HepG2 (cell line): ENCODE results near the gene AGPAT2. TPM values are rescaled to one million over a fixed set of nuclear protein-coding genes. Genes with fewer than 3 reads are reported as not detected.

Experiments used
- ARID4A ChIP-seq: sonication (generic); formaldehyde crosslinking; IDR thresholded peaks from 2 replicates; pipeline ENCODE4 v1.5.0; 2020; ENCODE audit warnings: mild to moderate bottlenecking, missing genetic modification reagents, borderline replicate concordance
- ATF2 ChIP-seq: sonication (generic); formaldehyde crosslinking; IDR thresholded peaks from 2 replicates; pipeline ENCODE4 v1.4.0; 2020; ENCODE audit warnings: missing genetic modification reagents
- BHLHE40 ChIP-seq: IDR thresholded peaks from 2 replicates; pipeline ENCODE4 v1.6.1; 2011; ENCODE audit warnings: low read length, improper control_type of control experiment
- BRCA1 ChIP-seq: sonication (generic); formaldehyde crosslinking; IDR thresholded peaks from 2 replicates; pipeline ENCODE4 v1.4.0; 2020; ENCODE audit warnings: missing genetic modification reagents
- HES4 ChIP-seq: sonication (generic); formaldehyde crosslinking; IDR thresholded peaks from 2 replicates; pipeline ENCODE4 v1.9.0; 2021; ENCODE audit warnings: mild to moderate bottlenecking, missing genetic modification reagents, borderline replicate concordance
- HIC2 ChIP-seq: sonication (generic); formaldehyde crosslinking; IDR thresholded peaks from 2 replicates; pipeline ENCODE4 v1.9.0; 2022; ENCODE audit warnings: low read depth, missing genetic modification reagents
- HNF4A ChIP-seq: sonication (generic); formaldehyde crosslinking; IDR thresholded peaks from 2 replicates; pipeline ENCODE4 v1.4.0; 2020; ENCODE audit warnings: missing genetic modification reagents
- KAT2B ChIP-seq: fragments of 150-350 bp; IDR thresholded peaks from 2 replicates; pipeline ENCODE4 v1.6.1; 2014; ENCODE audit warnings: low read depth, low read length, borderline replicate concordance
- KMT2A ChIP-seq: sonication (generic); formaldehyde crosslinking; IDR thresholded peaks from 2 replicates; pipeline ENCODE4 v1.4.0; 2020; ENCODE audit warnings: missing genetic modification reagents
- RNF2 ChIP-seq: fragments of 450-650 bp; conservative IDR thresholded peaks from 2 replicates; pipeline ENCODE4 v1.6.1; 2016; ENCODE audit warnings: low read depth
- SMARCC2 ChIP-seq: fragments of 450-650 bp; IDR thresholded peaks from 2 replicates; pipeline ENCODE4 v1.6.1; 2017; ENCODE audit warnings: antibody characterized with exemption, mild to moderate bottlenecking
- SNAI1 ChIP-seq: sonication (generic); formaldehyde crosslinking; IDR thresholded peaks from 2 replicates; pipeline ENCODE4 v1.5.0; 2020; ENCODE audit warnings: mild to moderate bottlenecking, missing genetic modification reagents, borderline replicate concordance
- TCF12 ChIP-seq, 2 experiments: fragments of 450-650 bp in 1 of 2; sonication (generic) in 1 of 2; formaldehyde crosslinking in 1 of 2; IDR thresholded peaks; 2 replicates each; pipeline versions ENCODE4 v1.6.1 to v1.8.0; 2017 to 2022; ENCODE audit warnings: antibody characterized with exemption in 1 of 2, mild to moderate bottlenecking in 1 of 2, missing genetic modification reagents in 1 of 2, moderate library complexity in 1 of 2
- ZNF20 ChIP-seq: sonication (generic); formaldehyde crosslinking; IDR thresholded peaks from 2 replicates; pipeline ENCODE4 v1.4.0; 2020; ENCODE audit warnings: mild to moderate bottlenecking, moderate library complexity, missing genetic modification reagents
- ZNF205 ChIP-seq: IDR thresholded peaks from 2 replicates; pipeline ENCODE4 v1.6.1; 2018; ENCODE audit warnings: missing biosample characterization, missing genetic modification reagents
- ZNF232 ChIP-seq: sonication (generic); formaldehyde crosslinking; IDR thresholded peaks from 2 replicates; pipeline ENCODE4 v1.4.0; 2020; ENCODE audit warnings: missing genetic modification reagents, borderline replicate concordance
- ZNF235 ChIP-seq: sonication (generic); formaldehyde crosslinking; IDR thresholded peaks from 2 replicates; pipeline ENCODE4 v1.8.1; 2023; ENCODE audit warnings: mild to moderate bottlenecking, missing genetic modification reagents, borderline replicate concordance
- ZNF510 ChIP-seq: sonication (generic); formaldehyde crosslinking; IDR thresholded peaks from 2 replicates; pipeline ENCODE4 v1.4.0; 2020; ENCODE audit warnings: low read depth, mild to moderate bottlenecking, missing genetic modification reagents
- ZNF639 ChIP-seq: conservative IDR thresholded peaks from 2 replicates; pipeline ENCODE4 v1.6.1; 2018; ENCODE audit warnings: missing genetic modification reagents
- ZNF746 ChIP-seq: sonication (generic); formaldehyde crosslinking; IDR thresholded peaks from 2 replicates; pipeline ENCODE4 v1.8.0; 2022; ENCODE audit warnings: mild to moderate bottlenecking, missing genetic modification reagents
- ZNF747 ChIP-seq: sonication (generic); formaldehyde crosslinking; IDR thresholded peaks from 2 replicates; pipeline ENCODE4 v1.8.1; 2023; ENCODE audit warnings: missing genetic modification reagents, mild to moderate bottlenecking, borderline replicate concordance
- polyA plus RNA-seq, 8 experiments: library from polyadenylated mRNA; depleted of rRNA in 3 of 8; stranded (reverse) in 7 of 8; unstranded in 1 of 8; fragments of >200 nt; fragmentation: Illumina TruSeq in 4 of 8; extraction: Trizol in 4 of 8; gene quantifications; 2 replicates each; pipeline versions ENCODE4 v1.2.1 to v1.2.3, GENCODE V29; 2011 to 2016; ENCODE audit warnings: low read depth in 4 of 8, missing spikeins in 1 of 8, mixed read lengths in 1 of 8; ENCODE audit not compliant: insufficient read depth in 1 of 8
- total RNA-seq, 5 experiments: library from RNA; depleted of rRNA; stranded (reverse); fragments of >200 nt; fragmentation: Illumina TruSeq; extraction: Trizol; gene quantifications; 2 replicates each; pipeline ENCODE4 v1.2.3, GENCODE V29; 2016; ENCODE audit warnings: low read depth in 1 of 5

Gene AGPAT2
- total and polyA plus RNA-seq, 2 of the 13 experiments (the other 11 are each of a cell fraction or from before 2014, with no cell fraction given), result 3.9 to 25.8 TPM

- TF ChIP-seq ARID4A (CRISPR knock-in tag), result peak; percentile 92; the same call in 1 of the 2 replicates
- TF ChIP-seq RNF2, result peak; percentile 94
- TF ChIP-seq SNAI1 (CRISPR knock-in tag), result no peak
- TF ChIP-seq SMARCC2, result no peak
- TF ChIP-seq KMT2A (CRISPR knock-in tag), result peak; percentile 85
- peak; percentile 87; the same call in 1 of the 2 replicates for TF ChIP-seq ZNF747 (CRISPR knock-in tag)
- peak; percentile 82 for TF ChIP-seq ZNF639 (CRISPR knock-in tag)
- TF ChIP-seq BHLHE40, result peak; percentile 86
- no peak for TF ChIP-seq KAT2B
- TF ChIP-seq ZNF20 (CRISPR knock-in tag), result 0 out of 2 replicates have a peak, but pooled peaks have one; percentile 49
- peak; percentile 71; the same call in 1 of the 2 replicates for TF ChIP-seq ATF2 (CRISPR knock-in tag)
- peak; percentile 69; the same call in 1 of the 2 replicates for TF ChIP-seq ZNF232 (CRISPR knock-in tag)
- TF ChIP-seq ZNF235 (CRISPR knock-in tag), result peak; percentile 84
- peak; percentile 93 for TF ChIP-seq HES4
- TF ChIP-seq ZNF205, result no peak
- no peak for TF ChIP-seq TCF12 (IDR thresholded peaks at IDR 0.05)
- TF ChIP-seq TCF12 (CRISPR knock-in tag; IDR thresholded peaks at IDR 0.05), result peak; percentile 73; the same call in 1 of the 2 replicates
- TF ChIP-seq HNF4A (CRISPR knock-in tag), result no peak
- peak; percentile 79 for TF ChIP-seq ZNF746
- no peak for TF ChIP-seq ZNF510
- peak; percentile 79; the same call in 1 of the 2 replicates for TF ChIP-seq BRCA1 (CRISPR knock-in tag)
- TF ChIP-seq HIC2, result peak; percentile 29; the same call in 1 of the 2 replicates
Observed at GRCh38 chr9:136728080-136728547, 40.9 kb upstream of the AGPAT2 start (continued).
